SK-N-SH treated with all-trans-retinoic acid at 6 μM for 48 hours (cell line): Measurements from ENCODE around the gene KRTCAP2.

Experiments
- CSRNP3 ChIP-seq: fragments of 250-450 bp; sonication (Bioruptor Pico); IDR thresholded peaks from 2 replicates; pipeline ENCODE4 v1.5.1; 2021; ENCODE audit warnings: mild to moderate bottlenecking, moderate library complexity
- ESRRG ChIP-seq: fragments of 250-450 bp; sonication (Bioruptor Pico); IDR thresholded peaks from 2 replicates; pipeline ENCODE4 v1.6.1; 2021; ENCODE audit warnings: mild to moderate bottlenecking
- OSR1 ChIP-seq: fragments of 250-450 bp; sonication (Bioruptor Pico); IDR thresholded peaks from 2 replicates; pipeline ENCODE4 v1.8.0; 2022; ENCODE audit warnings: moderate library complexity, mild to moderate bottlenecking, inconsistent platforms
- PPARA ChIP-seq: fragments of 250-450 bp; sonication (Bioruptor Pico); IDR thresholded peaks from 2 replicates; pipeline ENCODE4 v1.5.0; 2020; ENCODE audit warnings: mild to moderate bottlenecking, borderline replicate concordance
- TCF4 ChIP-seq: fragments of 250-450 bp; sonication (Bioruptor Pico); IDR thresholded peaks from 2 replicates; pipeline ENCODE4 v1.8.0; 2021; ENCODE audit warnings: mild to moderate bottlenecking, moderate library complexity, borderline replicate concordance
- TOX ChIP-seq: fragments of 250-450 bp; sonication (Bioruptor Pico); IDR thresholded peaks from 2 replicates; pipeline ENCODE4 v1.8.0; 2021; ENCODE audit warnings: mild to moderate bottlenecking, moderate library complexity, borderline replicate concordance
- ZFP30 ChIP-seq: fragments of 450-650 bp; formaldehyde crosslinking; IDR thresholded peaks from 2 replicates; pipeline ENCODE4 v1.5.0; 2022; ENCODE audit warnings: mild to moderate bottlenecking, moderate library complexity
- ZNF70 ChIP-seq: fragments of 450-650 bp; formaldehyde crosslinking; IDR thresholded peaks from 2 replicates; pipeline ENCODE4 v1.5.0; 2020; ENCODE audit warnings: mild to moderate bottlenecking, moderate library complexity

- TF ChIP-seq ZFP30 (CRISPR knock-in tag) (no peak), TOX (CRISPR knock-in tag) (no peak), TCF4 (CRISPR knock-in tag) (no peak), PPARA (CRISPR knock-in tag) (no peak), ZNF70 (no peak), ESRRG (CRISPR knock-in tag) (no peak), CSRNP3 (no peak), OSR1 (CRISPR knock-in tag) (no peak)
Observed at GRCh38 chr1:155184351-155184811, 11.3 kb upstream of the KRTCAP2 start.
